HG02943 (cell line): ENCODE results near the gene RABAC1.

Source experiments
- ATAC-seq: cut with Tn5 transposase; IDR thresholded peaks from one replicate; pipeline ENCODE4 v1.9.1; 2021; ENCODE audit warnings: mild to moderate bottlenecking, low read depth, moderate library complexity; ENCODE audit not compliant: unreplicated experiment

RABAC1 gene

DNA sequence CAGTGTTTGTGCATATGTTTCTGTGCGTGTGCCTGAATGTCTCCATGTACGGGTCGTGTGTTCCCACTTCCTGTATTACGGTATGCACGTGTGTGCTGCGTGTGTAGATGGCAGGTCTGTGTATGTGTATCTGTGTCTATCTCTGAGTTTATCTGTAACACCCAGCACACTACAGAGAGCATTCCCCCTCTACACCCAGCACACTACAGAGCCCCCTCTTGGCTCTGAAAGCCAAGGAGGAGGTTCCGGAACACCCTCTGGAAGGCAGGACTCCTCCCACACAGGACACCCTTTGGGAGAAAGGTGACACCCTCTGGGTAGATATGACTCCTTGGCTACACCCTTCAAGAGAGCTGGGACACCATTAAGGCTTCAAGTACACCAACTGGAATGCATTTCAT, 28.8 kb downstream of the RABAC1 start:
- no peak for ATAC-seq

DNA sequence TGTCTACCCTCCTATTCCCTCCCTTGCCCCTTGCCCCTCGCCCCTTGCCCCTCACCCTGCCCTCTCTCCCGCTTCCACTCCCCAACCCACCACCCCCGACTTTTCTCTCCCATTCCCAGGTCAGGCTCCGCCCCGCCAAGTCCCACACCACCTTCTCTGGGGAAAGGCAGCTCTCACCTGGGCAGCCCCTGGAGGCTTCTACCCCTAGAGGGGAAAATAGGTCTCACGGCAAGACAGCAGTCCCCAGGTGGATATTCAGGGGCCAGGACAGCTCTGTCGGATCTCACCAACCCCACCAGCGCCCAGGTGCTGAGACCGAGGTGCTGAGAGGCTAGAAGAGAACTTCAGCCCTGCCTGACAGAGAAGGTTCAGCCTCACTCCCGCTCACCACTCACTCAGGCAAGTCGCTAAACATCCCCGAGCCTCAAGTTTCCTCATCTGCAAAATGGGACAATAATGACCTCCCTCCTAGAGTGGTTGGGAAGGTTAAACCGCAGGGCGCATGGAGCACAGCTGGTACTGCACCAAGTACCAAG, 29.5 kb downstream of the RABAC1 start:
- ATAC-seq, result no peak

DNA sequence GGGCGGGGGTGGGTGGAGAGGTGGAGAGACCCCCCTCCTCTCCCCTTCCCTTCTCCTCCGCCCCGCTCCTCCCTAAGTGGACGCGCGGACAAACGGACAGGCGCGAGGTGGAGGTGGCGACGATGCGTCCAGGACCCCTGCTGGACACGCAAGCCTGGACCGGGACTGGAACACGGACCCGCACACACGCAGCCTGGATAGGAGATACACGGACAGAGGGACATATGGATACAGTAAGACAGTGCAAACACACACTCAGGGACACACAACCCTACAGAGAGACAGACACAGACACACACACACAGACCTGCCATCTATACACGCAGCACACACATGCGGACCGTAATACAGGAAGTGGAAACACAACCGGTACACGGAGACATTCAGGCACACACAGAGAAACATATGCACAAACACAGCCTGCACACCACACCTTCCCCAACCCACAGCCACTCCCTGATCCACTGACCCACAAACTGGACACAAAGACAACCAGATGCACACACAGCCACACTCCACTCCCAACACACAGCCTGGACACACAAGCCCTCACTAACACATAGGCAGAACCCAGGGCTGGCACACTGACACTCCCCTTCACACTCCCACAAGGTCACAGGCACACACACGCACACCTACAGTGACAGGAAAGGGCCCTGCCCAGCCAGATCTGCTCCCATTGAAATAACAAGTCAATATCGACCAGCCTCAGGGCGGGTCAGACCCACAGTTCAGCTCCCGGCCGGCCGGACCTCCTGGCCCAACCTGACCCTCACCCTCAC, 30.2 kb downstream of the RABAC1 start:
- ATAC-seq, result no peak

DNA sequence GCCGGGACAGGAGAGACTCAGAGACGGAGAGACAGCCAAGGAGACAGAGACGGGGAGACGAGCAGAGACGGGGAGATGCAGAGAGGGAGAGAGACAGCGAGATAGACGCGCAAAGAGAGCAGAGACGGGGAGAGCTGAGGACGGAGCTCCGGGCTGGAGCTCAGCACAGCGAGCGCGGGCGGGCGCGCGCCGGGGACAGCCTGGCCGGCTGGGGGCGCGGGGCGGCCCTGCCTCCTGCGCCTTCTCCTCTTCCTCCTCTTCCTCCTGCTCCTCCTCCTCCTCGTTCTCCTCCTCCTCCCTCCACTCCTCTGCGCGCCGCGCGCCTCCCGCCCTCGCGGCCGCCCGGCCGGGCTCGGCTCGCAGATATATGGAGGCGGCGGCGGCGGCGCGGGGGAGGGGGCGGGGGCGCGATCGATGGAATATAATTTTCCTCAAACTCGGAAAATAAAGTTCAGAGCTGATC, 30.9 kb downstream of the RABAC1 start, which contains the start of gene ERFL:
Gene ERFL (minus strand): TSS at position 229 of the 463 bp plus-strand sequence. CDS start 15,530 bp downstream, outside the sequence.
- ATAC-seq, result no peak

DNA sequence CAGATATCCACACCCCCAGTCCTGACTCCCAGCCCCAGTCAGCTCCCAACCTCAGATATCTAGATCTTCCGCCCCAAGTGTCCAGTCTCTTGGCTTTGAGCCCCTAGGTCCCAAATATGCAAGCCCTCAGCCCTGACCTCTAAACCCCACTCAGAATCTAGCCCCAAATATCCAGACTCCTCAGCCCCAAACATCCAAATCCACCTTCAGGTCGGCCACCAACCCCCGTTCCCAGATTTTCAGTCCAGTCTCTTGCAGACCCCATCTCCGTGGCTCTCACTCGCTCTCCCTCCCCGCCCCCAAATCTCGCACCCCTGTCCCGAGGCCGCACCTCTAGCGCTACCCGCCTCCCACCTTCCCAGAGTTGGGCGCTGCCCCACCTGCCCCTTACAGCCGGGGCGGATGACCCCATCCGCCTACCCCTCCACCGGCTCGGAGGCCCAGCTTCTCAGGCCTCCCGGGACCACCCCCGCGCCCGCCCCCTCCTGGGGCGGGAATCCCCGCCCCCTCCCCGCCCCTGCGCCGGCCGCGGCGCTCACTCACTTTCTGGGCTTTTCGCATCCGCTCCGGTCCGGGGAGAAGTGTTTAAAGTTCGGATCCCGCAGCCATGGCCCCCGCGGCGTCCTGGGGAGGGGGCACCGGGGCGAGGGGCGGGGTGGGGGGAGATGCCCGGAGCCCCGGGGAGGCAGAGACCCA, 31.5 kb downstream of the RABAC1 start:
- ATAC-seq, result no peak

DNA sequence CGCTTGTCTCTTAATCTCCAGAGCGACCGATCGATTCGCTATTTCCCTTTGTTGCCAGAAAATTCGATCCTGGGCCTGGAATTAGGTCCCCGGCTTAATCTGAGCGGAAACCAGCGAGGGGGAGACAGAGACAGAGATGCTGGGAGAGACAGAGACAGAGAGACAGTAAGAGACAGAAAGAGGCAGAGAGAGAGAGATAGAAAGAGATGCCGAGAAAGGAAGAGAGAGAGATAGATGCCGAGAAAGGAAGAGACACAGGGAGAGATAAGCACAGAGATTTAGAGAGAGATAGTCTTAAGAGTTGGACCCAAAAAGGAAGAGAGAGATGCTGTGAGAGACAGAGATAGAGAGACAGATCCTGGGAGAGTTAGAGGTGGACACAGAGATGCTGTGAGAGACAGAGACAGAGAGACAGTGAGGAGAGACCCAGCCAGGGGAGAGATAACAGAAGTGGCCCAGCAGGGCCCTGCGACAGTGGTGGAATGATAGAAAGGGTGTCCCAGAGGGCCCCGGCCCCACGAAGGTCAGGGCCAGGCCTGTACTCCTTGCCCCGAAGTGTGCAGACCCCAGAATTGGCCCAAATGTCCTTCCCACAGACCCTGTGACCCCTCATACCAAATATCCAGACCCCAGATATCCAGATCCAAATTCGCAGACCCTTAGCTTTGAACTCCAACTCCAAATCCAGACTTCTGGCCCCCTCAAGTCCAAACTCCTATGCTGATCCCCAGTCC, 32.2 kb downstream of the RABAC1 start:
- ATAC-seq, result no peak

DNA sequence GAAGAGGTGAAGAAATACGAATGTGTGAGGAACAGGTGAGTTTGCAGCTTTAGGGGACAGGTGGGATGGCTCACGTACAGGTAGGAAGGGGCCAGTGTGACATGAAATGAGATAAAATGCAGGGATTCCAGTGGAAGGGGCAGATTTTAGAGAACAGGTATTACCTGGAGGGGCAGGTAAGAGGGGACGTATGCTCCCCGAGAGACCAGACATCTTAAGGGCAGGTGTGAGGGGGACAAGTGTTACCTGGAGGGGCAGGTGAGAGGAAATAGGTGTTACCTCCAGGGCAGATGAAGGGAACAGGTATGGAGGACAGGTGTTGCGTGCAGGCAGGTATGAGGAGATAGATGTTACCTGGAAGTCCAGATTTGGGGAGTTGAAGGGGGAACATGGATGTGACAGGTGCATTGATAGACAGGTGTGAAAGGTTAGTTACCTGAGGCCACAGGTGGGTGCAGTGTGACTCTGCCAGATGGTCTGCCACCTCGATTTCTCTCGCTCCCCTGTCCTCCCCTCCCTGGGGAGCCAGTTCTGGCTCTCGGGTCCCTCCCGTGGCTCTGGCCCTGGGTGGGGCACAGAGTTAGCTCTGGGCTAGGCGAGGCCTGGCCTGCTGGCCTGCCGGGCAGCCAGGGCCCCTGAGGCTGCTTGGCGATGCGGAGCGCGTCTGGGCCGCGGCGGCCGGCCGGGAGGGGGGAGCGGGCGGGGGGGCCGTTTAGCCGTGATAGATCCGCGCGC, 32.9 kb downstream of the RABAC1 start:
- ATAC-seq, result no peak

DNA sequence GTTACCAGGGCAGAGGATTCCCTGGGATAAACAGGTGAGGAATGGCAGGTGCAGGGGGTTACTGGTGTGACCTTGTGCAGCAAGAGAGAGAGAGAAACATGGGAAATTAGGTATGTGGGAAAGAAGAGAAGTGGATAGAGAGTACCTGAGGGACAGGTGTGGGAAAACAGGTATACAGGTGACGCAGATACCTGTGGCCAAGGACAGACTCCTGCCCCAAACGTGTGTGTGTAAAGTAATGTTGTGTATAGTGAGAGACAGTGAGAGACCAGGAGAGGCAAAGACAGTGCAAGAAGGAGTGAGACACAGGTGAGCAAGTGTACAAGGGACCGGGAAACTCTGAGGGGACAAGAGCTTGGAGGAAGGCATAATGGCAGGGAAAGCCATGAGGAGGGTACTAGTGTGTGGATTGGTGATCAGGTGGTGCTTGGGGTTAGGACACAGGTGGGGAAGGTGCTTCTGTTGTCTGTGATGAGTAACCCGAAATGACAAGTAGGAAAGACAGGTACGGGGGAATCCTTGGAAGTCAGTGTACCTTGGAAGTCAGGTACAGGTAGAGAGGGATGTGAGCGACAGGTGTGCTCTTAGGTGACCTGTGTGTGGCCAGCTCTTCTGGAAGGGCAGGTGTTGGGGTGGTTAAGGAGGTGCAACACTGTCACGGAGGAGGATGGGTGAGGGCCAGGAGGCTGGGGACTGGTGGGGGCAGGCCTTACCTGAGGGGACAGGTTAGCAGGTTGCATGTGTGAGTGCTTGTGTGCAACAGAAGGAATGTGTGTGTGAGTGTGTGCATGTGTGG, 33.7 kb downstream of the RABAC1 start:
- no peak for ATAC-seq

DNA sequence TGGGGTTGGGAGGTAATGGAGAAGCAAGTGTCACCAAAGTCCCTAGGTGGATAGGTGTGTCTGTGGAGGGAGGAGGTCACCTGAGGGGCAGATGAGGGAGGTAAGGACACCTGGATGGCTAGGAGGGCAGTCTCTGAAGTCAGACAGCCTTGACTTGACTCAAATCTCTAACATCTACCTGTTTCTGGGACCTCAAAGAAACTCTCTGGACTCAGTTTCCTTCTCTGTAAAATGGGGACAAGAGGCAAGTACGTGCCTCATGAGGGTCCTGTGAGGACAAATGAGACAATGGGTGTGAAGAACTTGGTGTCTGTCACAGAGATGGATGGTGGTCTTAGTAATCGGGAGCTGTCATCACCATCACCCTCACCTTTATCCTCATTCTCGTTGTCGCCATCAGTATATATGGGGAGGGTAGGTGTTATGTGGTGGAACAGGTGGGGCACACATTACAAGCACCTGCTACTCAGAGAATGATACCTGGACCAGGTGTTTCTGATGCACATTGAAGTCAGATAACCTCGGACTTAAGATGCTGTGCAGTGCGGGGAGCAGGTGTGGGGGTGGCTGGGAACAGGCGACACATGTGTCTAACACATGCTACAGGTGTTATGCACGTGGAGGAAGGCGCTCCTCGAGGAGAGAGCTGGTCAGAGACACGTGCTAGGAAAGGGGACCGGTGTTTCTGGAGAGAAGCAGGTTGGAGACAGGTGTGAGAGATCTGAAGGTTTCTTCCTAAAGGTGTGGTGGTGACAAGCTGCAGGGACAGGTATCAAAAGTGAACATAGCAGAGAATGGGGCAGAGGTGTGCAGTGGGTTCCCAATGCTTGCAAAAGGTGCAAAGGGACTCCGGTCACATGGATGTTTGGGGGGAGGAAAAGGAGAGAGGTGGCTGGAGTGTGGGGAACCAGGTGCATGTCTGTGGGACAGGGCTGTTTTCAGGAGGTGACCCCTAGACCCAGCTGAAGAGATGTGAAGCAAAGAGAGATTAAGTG, 34.7 kb downstream of the RABAC1 start:
- ATAC-seq, result no peak

DNA sequence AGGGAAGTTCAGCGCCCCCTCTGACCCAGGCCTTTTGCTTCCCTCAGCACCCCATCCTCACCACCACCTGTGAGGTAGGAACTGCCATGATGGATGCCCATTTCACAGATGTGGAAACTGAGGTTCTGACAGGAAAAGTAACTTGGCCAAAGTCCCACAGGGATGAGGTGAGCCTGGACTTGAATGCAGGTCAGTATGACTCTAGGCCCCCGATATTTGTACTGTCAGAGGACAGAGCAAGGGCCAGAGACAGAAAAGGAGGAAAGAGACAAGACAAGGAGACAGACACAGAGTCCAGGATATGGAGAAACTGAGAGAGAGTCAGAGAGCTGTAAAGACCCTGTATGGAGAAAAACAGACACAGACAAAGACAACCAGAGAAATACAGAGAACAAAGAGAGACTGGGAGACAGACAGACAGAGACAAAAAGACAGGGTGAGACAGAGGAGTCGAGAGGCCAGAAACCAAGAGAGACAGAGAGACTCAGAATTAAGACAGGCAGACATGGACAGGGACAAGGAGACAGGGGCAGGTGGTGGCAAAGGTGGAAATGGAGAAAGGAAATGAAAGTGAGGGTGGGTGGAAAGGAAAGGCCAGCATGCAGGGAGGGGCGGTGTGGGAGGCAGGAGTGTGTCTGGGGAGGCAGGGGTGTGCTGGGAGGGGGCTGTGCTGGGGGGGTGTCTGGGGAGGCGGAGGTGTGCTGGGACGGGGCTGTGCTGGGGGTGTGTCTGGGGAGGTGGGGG, 35.9 kb downstream of the RABAC1 start:
- no peak for ATAC-seq

DNA sequence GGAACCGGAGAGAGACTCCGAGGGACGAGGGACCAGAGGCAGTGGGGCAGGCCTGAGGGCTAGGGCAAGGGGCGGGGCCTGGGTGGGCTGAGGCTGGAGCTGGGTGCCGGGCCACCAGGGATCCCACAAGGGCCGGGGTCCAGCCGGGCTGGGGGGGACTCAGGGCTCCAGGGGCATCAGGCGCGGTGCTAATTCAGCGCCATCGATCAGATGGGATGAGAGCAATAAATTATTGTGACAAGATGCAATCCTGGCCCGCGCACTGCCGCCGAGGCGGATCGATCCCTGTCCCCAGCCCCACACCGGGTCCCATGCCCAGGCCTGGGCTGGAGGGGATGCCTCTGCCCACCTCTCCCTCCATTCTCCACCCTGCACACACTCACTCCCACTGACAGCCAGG, 36.5 kb downstream of the RABAC1 start:
- no peak for ATAC-seq

DNA sequence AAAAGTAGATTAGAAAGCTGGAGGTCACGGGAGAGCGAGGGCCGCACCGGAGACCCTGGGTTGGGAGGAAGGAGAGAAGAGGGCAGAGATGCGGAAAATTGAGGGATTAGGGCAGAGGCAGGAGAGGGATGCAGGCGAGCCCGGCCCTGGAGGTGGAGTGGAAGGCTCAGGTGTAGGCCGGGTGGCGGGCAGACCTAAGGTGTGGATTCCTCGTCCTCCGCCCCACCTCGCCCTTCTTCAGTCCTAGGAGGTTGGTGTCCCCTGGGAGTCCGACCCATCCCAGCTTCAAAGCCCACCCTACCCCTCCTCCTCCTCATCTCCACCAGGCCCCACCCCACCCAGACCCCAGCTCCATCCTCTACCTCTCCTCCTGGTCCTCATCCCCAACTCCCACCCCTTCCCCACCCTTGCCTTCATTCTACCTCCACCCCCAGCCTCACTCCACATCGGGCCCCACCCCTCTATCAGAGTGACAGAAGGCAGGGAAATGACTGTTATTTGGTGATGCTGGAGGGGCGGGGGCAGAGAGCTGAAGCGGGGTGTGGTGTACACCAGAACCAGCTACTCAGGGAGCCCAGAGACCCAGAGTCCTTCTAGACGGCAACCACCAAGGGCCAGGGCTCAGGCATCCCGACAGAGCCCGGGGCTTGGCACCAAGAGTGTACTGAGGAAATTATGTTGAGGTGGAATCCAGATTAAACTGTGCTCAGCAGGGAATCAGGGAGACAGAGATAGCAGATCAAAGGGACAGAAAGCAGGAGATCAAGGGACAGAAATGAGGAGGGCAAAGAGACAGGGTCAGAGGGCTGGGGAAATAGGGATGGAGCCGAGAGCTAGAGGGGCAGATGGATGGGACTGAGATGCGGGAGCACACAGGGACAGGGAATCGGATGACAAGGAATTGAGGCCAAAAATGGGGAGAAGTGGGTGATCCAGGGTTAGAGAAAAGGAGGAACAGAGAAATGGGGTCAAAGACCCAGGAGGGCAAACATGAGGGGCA, 37.2 kb downstream of the RABAC1 start:
- no peak for ATAC-seq

DNA sequence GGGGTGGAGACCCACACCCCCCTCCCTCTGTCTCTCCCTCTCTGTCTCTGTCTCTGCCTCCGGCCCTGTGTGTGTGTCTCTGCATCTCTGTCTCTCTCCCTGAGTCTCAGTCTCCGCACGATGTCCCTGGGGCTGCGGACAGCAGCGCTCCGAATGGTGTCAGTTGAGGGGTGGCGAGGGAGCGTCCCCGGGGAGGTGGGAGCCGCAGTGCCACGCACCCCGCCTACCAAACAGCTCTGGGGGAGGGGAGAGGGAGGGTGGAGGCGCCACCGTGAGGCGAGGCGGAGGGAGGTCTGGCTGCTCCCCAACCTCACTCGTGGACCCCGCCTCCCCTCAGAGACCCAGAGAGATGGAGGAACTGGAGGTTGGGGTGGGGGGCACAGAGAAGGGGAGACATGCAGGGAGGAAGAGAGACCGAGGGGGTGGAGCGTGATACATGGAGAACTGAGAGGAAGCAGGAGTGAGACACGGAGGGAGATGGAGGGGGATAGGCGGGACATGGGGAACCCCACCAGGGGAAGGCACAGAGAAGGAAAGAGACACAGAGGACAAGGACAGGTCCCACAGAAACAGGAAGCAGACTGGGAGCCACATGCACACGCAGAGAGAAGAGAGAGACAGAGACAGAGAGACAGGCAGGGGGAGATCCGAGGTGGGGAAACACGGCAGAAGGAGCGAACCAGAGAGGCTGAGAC, 38.1 kb downstream of the RABAC1 start:
- ATAC-seq, result no peak

DNA sequence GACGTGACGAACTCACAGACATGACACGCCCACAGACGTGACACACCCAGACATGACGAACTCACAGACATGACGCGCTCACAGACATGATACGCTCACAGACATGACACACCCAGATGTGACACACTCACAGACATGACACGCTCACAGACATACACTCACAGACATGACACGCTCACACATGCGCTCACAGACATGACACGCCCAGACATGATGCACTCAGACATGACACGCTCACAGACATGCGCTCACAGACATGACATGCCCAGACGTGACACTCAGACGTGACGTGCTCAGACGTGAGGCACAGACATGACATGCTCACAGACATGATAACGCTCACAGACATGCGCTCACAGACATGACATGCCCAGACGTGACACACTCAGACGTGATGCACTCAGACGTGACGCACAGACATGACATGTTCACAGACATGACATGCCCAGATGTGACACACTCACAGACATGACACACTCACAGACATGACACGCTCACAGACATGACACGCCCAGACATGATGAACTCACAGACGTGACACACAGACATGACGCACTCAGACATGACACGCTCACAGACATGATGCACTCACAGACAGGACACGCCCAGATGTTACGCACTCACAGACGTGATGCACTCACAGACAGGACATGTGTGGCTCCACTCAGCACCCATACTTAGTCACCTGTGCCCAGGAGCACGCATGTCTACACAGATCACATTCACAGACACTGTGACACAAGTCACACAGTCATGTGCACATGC, 39.0 kb downstream of the RABAC1 start:
- ATAC-seq, result no peak

DNA sequence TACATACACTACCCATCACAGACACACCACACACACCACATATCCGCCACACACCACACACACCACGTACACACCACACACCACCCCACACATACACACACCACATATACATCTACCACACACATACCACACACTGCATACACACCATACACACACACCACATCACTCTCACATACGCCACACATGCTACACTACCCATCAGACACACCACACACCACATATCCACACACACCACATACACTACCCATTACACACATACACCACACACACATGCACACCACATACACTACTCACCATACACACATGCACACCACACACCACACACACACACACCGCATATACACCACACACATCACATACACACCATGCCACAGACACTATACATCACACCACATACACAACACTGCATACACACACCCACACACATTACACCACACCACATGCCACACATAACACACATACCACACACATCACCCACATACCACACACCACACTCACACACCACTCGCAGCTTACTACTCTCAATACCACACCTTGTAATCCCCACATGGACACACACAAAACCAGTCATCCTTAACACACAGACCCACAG, 40.4 kb downstream of the RABAC1 start:
- no peak for ATAC-seq
